ENCODE measurements around the gene SPCS3. TPM values are rescaled to one million over a fixed set of nuclear protein-coding genes. Genes with fewer than 3 reads are reported as not detected.

SPCS3 gene
- total and polyA plus RNA-seq, 2 donors from 2014 or later: 28.7 to 131 TPM

DNA sequence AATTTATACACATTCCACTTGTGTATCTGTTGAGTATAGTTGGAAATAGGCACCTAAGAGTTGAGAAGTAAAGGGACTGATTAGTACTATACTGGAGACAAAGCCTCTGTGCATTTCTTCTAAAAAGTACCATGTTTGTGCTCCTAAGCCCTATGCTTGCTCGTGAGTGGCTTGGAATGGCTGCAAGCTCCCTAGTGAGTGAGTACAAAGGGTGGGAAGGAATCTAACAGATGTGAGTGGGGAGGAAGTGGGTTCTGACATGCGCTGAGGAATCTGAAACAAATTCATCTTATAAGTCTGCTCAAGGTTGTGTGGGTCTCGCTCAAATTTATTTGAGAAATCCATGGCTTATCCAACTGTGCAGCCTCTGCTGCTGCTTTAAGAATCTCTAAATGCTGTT lies 13.3 kb downstream of the SPCS3 start:
- Histone ChIP-seq H3K4me3 (ENCODE audit: low read length in 3 of 3) (no peak overlapping the region), H3K36me3 (ENCODE audit: control insufficient read depth in 2 of 3, insufficient read depth in 3 of 3, low read length in 3 of 3) (no peaks in the 10 kb centered on the region), H3K27ac (ENCODE audit: low read depth in 2 of 2, low read length in 2 of 2) (no peak overlapping the region), H3K9ac (ENCODE audit: low read length in 3 of 3) (no peak overlapping the region), H3K4me1 (ENCODE audit: control insufficient read depth in 2 of 3, insufficient read depth in 2 of 3, low read depth in 1 of 3, low read length in 3 of 3) (no peaks in the 10 kb centered on the region), H3K27me3 (ENCODE audit: control insufficient read depth, insufficient read depth, low read length) (no peaks in the 10 kb centered on the region), H3K9me3 (ENCODE audit: control insufficient read depth in 2 of 3, insufficient read depth in 1 of 3, low read length in 3 of 3) (no peaks in the 10 kb centered on the region)
- DNase-seq (no peak), FAIRE-seq (no peak)
- TF ChIP-seq CTCF (IDR thresholded peaks at IDR 0.05; ENCODE audit: borderline replicate concordance, extremely low read depth, insufficient read depth): no peak
- intact Hi-C loops (cut with DNase I): no loop called here

- no peak overlapping the region for H3K4me3 ChIP-seq (ENCODE audit: low read length in 3 of 3)
- intact Hi-C loops (cut with DNase I): no loop called here
- FAIRE-seq: no peak
- no peaks in the 10 kb centered on the region for H3K9me3 ChIP-seq (ENCODE audit: control insufficient read depth in 2 of 3, insufficient read depth in 1 of 3, low read length in 3 of 3)
- no peaks in the 10 kb centered on the region for H3K4me1 ChIP-seq (ENCODE audit: control insufficient read depth in 2 of 3, insufficient read depth in 2 of 3, low read depth in 1 of 3, low read length in 3 of 3)
- DNase-seq: no peak
- no peaks in the 10 kb centered on the region for H3K27me3 ChIP-seq (ENCODE audit: control insufficient read depth, insufficient read depth, low read length)
- no peaks in the 10 kb centered on the region for H3K36me3 ChIP-seq (ENCODE audit: control insufficient read depth in 2 of 3, insufficient read depth in 3 of 3, low read length in 3 of 3)
- H3K9ac ChIP-seq (ENCODE audit: low read length in 3 of 3): no peak overlapping the region
- no peak for TF ChIP-seq CTCF (IDR thresholded peaks at IDR 0.05; ENCODE audit: borderline replicate concordance, extremely low read depth, insufficient read depth)
- no peak overlapping the region for H3K27ac ChIP-seq (ENCODE audit: low read depth in 2 of 2, low read length in 2 of 2)
These were observed 14.3 kb downstream of the SPCS3 start for GRCh38 chr4:176334066-176334465.

DNA sequence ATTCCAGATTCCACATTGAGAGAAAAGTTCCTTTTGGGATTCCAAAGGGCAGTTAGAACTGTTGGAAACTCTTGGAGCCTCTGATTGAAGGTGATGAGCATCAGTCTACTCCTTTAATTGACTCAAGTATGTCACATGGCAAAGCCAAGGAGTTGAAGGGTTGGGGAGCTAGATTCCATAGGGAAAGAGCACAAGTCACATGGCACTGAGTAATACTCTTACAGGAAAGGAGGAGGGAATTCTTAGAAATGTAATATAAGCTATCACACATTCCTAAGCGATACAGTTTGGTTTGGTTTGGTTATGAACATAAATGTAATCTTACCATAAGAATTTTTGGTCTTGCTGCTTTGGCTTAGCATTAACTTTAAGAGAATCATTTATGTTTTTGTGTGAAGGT lies 15.7 kb downstream of the SPCS3 start:
- no peak for DNase-seq
- intact Hi-C loops (cut with DNase I): no loop called here
- no peaks in the 10 kb centered on the region for H3K27me3 ChIP-seq (ENCODE audit: control insufficient read depth, insufficient read depth, low read length)
- no peaks in the 10 kb centered on the region for H3K36me3 ChIP-seq (ENCODE audit: control insufficient read depth in 2 of 3, insufficient read depth in 3 of 3, low read length in 3 of 3)
- no peak for TF ChIP-seq CTCF (IDR thresholded peaks at IDR 0.05; ENCODE audit: borderline replicate concordance, extremely low read depth, insufficient read depth)
- H3K4me3 ChIP-seq (ENCODE audit: low read length in 3 of 3): no peak overlapping the region
- no peaks in the 10 kb centered on the region for H3K9me3 ChIP-seq (ENCODE audit: control insufficient read depth in 2 of 3, insufficient read depth in 1 of 3, low read length in 3 of 3)
- no peak overlapping the region for H3K9ac ChIP-seq (ENCODE audit: low read length in 3 of 3)
- H3K4me1 ChIP-seq (ENCODE audit: control insufficient read depth in 2 of 3, insufficient read depth in 2 of 3, low read depth in 1 of 3, low read length in 3 of 3): peaks cover 0 to 7% (median 0%) of the 10 kb centered on the region in 3 donors
- no peak for FAIRE-seq
- H3K27ac ChIP-seq (ENCODE audit: low read depth in 2 of 2, low read length in 2 of 2): no peak overlapping the region

Measured in kidney (tissue), 14 donors.